HG03060 (cell line): ENCODE results near the gene LIAS.
A peak's percentile ranks its signal among the peaks of the same experiment; 100 is the strongest.
"Not testable (repeated sequence)": the region's sequence is repeated elsewhere in the genome, so short reads cannot be mapped to it uniquely, and the experiment has no call there.

Experiments
- ATAC-seq: cut with Tn5 transposase; IDR thresholded peaks from one replicate; pipeline ENCODE4 v1.9.1; 2021; ENCODE audit warnings: low read depth, moderate number of reproducible peaks; ENCODE audit not compliant: unreplicated experiment

LIAS gene

GRCh38 chr4:39458505-39459300 lies at the start of gene LIAS, which contains the start of gene RPL9:
TSS of gene LIAS (plus strand) at chr4:39459056. CDS start at chr4:39459118, 62 bp downstream.
TSS of gene RPL9 (minus strand) at chr4:39458922. CDS start at chr4:39458439, 483 bp downstream.
- peak; percentile 88 for ATAC-seq

GRCh38 chr4:39410415-39410814 lies 48.4 kb upstream of the LIAS start:
- ATAC-seq: no peak

- not testable (repeated sequence) for ATAC-seq
Measured at GRCh38 chr4:39411561-39411960, 47.3 kb upstream of the LIAS start.

GRCh38 chr4:39415678-39416283 lies 43.1 kb upstream of the LIAS start:
- no peak for ATAC-seq

GRCh38 chr4:39422247-39422646 lies 36.6 kb upstream of the LIAS start:
- no peak for ATAC-seq

- not testable (repeated sequence) for ATAC-seq
Measured at GRCh38 chr4:39425297-39425696, 33.6 kb upstream of the LIAS start.

GRCh38 chr4:39426728-39427127 lies 32.1 kb upstream of the LIAS start:
- ATAC-seq: no peak

- no peak for ATAC-seq
Measured at GRCh38 chr4:39427520-39428114, 31.2 kb upstream of the LIAS start.

GRCh38 chr4:39429476-39430334 lies 29.2 kb upstream of the LIAS start:
- ATAC-seq: no peak

GRCh38 chr4:39433878-39434492 lies 24.9 kb upstream of the LIAS start:
- no peak for ATAC-seq

- no peak for ATAC-seq
Measured at GRCh38 chr4:39435659-39436563, 22.9 kb upstream of the LIAS start.

GRCh38 chr4:39441593-39441992 lies 17.3 kb upstream of the LIAS start:
- ATAC-seq: no peak

GRCh38 chr4:39442998-39443397 lies 15.9 kb upstream of the LIAS start:
- no peak for ATAC-seq

GRCh38 chr4:39446483-39446841 lies 12.4 kb upstream of the LIAS start:
- no peak for ATAC-seq

GRCh38 chr4:39446842-39447573 lies 11.8 kb upstream of the LIAS start:
- no peak for ATAC-seq

- ATAC-seq: no peak
Measured at GRCh38 chr4:39450618-39451017, 8.2 kb upstream of the LIAS start.

GRCh38 chr4:39451423-39452023 lies 7.3 kb upstream of the LIAS start:
- no peak for ATAC-seq

- ATAC-seq: no peak
Measured at GRCh38 chr4:39452153-39452859, 6.5 kb upstream of the LIAS start.
